ENCODE results near the gene PANX1. TPM values are rescaled to one million over a fixed set of nuclear protein-coding genes. Genes with fewer than 3 reads are reported as not detected.

Gene PANX1
- total and polyA plus RNA-seq, 2 donors (not counting 1 experiment from before 2014, with no cell fraction given) = 51.7 to 54.5 TPM

DNA sequence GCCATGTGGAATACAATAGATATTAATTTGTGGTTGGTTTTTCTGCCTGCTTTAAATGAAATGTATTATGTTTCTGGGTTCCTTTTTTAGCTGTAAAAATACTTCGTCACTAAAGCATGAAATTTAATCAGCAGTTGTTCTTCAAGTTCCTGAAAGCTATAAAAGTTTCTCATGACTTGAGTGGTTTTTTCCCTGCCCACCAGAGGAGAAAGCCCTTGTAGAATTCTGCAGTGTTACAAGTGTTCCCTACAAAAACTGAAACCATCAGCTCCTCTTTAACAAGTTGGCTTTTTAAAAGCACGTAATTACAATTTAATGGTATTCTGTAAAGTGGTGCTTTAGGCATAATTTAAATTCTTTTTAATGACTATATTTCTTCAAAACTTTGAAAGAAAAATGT, 56.2 kb downstream of the PANX1 start:
- H2AFZ ChIP-seq (ENCODE audit: low read length) = no peak overlapping the region
- peaks cover 2% of the 10 kb centered on the region for H3K36me3 ChIP-seq (ENCODE audit: control insufficient read depth, insufficient read depth, low read length)
- no peak overlapping the region for H3K27ac ChIP-seq (ENCODE audit: insufficient read depth, low read length)
- H3K27me3 ChIP-seq (ENCODE audit: control insufficient read depth, insufficient read depth, low read length) = no peaks in the 10 kb centered on the region
- TF ChIP-seq CTCF (conservative IDR thresholded peaks at IDR 0.05 in 1 of 2, IDR thresholded peaks at IDR 0.05 in 1 of 2; ENCODE audit: low read depth in 1 of 2, low read length in 2 of 2) = no peak
- no peak for TF ChIP-seq EZH2 (IDR thresholded peaks at IDR 0.05; ENCODE audit: low read length, missing control alignments)
- peak overlapping the region; percentile 13 for H3K4me2 ChIP-seq (ENCODE audit: extremely low read depth, insufficient read depth, low read length)
- H3K79me2 ChIP-seq (ENCODE audit: control insufficient read depth, insufficient read depth, low read length) = no peaks in the 10 kb centered on the region
- H3K9ac ChIP-seq (ENCODE audit: insufficient read depth, low read length) = no peak overlapping the region
- DNase-seq (ENCODE audit: low read depth in 2 of 2) = no peak
- no peaks in the 10 kb centered on the region for H4K20me1 ChIP-seq (ENCODE audit: control insufficient read depth, extremely low read depth, insufficient read depth, low read length)
- no peaks in the 10 kb centered on the region for H3K9me3 ChIP-seq (ENCODE audit: control insufficient read depth, insufficient read depth, low read depth, low read length)
- H3K4me3 ChIP-seq (replicated peaks in 1 of 4; ENCODE audit: control extremely low read depth in 1 of 4, insufficient read depth in 1 of 4, low read depth in 3 of 4, low read length in 4 of 4) = no peak overlapping the region
- peaks cover 14% of the 10 kb centered on the region for H3K4me1 ChIP-seq (ENCODE audit: control insufficient read depth, extremely low read depth, insufficient read depth, low read length)

DNA sequence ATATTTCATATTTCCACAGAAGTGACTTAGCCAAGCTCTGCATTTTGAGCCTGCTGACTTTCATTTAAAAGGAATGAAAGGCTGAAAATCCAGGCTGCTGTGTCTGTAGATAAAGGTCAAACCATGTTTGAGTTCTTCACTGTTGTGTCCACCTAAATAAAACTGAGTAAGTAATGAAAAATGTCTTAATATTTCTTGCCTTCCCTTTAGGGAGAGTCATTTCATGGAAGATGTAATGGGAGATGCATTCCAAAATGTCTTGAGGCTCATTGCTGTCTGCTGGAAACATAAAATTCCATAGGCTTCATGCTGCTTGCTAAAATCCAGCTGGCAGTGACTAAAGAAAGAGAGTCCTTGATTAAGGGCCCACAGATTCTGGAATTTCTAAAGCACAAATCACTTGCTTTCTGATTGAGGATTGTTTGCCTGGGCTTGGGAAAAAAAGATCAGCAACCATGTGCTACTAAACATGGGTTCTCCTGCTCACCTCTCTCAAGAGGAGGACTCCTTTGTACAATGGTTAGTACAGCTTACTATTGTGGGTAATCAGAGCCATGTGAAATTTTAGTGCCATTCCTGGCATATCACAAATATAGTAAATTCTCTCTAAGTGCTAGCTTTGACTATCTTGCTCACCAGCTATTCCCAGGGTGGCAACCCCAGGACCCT, 56.9 kb downstream of the PANX1 start:
- Histone ChIP-seq H3K9ac (ENCODE audit: insufficient read depth, low read length) (no peak overlapping the region), H3K4me3 (replicated peaks in 1 of 4; ENCODE audit: control extremely low read depth in 1 of 4, insufficient read depth in 1 of 4, low read depth in 3 of 4, low read length in 4 of 4) (no peak overlapping the region), H3K27me3 (ENCODE audit: control insufficient read depth, insufficient read depth, low read length) (no peaks in the 10 kb centered on the region), H3K27ac (ENCODE audit: insufficient read depth, low read length) (peak overlapping the region; percentile 65), H3K4me1 (ENCODE audit: control insufficient read depth, extremely low read depth, insufficient read depth, low read length) (peaks cover 14% of the 10 kb centered on the region), H4K20me1 (ENCODE audit: control insufficient read depth, extremely low read depth, insufficient read depth, low read length) (no peaks in the 10 kb centered on the region), H3K9me3 (ENCODE audit: control insufficient read depth, insufficient read depth, low read depth, low read length) (no peaks in the 10 kb centered on the region), H3K4me2 (ENCODE audit: extremely low read depth, insufficient read depth, low read length) (peak overlapping the region; percentile 13), H3K36me3 (ENCODE audit: control insufficient read depth, insufficient read depth, low read length) (peaks cover 2% of the 10 kb centered on the region), H3K79me2 (ENCODE audit: control insufficient read depth, insufficient read depth, low read length) (no peaks in the 10 kb centered on the region), H2AFZ (ENCODE audit: low read length) (no peak overlapping the region)
- TF ChIP-seq EZH2 (IDR thresholded peaks at IDR 0.05; ENCODE audit: low read length, missing control alignments) (no peak), CTCF (conservative IDR thresholded peaks at IDR 0.05 in 1 of 2, IDR thresholded peaks at IDR 0.05 in 1 of 2; ENCODE audit: low read depth in 1 of 2, low read length in 2 of 2) (no peak)
- peak; percentile 49 to 92 for DNase-seq (ENCODE audit: low read depth in 2 of 2)

- DNase-seq (ENCODE audit: low read depth in 2 of 2) = no peak
- H3K36me3 ChIP-seq (ENCODE audit: control insufficient read depth, insufficient read depth, low read length) = peaks cover 2% of the 10 kb centered on the region
- H3K27me3 ChIP-seq (ENCODE audit: control insufficient read depth, insufficient read depth, low read length) = no peaks in the 10 kb centered on the region
- no peak for TF ChIP-seq CTCF (conservative IDR thresholded peaks at IDR 0.05 in 1 of 2, IDR thresholded peaks at IDR 0.05 in 1 of 2; ENCODE audit: low read depth in 1 of 2, low read length in 2 of 2)
- TF ChIP-seq EZH2 (IDR thresholded peaks at IDR 0.05; ENCODE audit: low read length, missing control alignments) = no peak
- H3K79me2 ChIP-seq (ENCODE audit: control insufficient read depth, insufficient read depth, low read length) = no peaks in the 10 kb centered on the region
- no peaks in the 10 kb centered on the region for H4K20me1 ChIP-seq (ENCODE audit: control insufficient read depth, extremely low read depth, insufficient read depth, low read length)
- peaks cover 14% of the 10 kb centered on the region for H3K4me1 ChIP-seq (ENCODE audit: control insufficient read depth, extremely low read depth, insufficient read depth, low read length)
- no peak overlapping the region for H3K4me3 ChIP-seq (replicated peaks in 1 of 4; ENCODE audit: control extremely low read depth in 1 of 4, insufficient read depth in 1 of 4, low read depth in 3 of 4, low read length in 4 of 4)
- H3K9ac ChIP-seq (ENCODE audit: insufficient read depth, low read length) = no peak overlapping the region
- no peak overlapping the region for H2AFZ ChIP-seq (ENCODE audit: low read length)
- no peaks in the 10 kb centered on the region for H3K9me3 ChIP-seq (ENCODE audit: control insufficient read depth, insufficient read depth, low read depth, low read length)
- H3K27ac ChIP-seq (ENCODE audit: insufficient read depth, low read length) = peak overlapping the region; percentile 65
- H3K4me2 ChIP-seq (ENCODE audit: extremely low read depth, insufficient read depth, low read length) = no peak overlapping the region
Measured at GRCh38 chr11:94186342-94187203, 57.9 kb downstream of the PANX1 start.
